ENCODE data around the gene SPTBN5.

DNA sequence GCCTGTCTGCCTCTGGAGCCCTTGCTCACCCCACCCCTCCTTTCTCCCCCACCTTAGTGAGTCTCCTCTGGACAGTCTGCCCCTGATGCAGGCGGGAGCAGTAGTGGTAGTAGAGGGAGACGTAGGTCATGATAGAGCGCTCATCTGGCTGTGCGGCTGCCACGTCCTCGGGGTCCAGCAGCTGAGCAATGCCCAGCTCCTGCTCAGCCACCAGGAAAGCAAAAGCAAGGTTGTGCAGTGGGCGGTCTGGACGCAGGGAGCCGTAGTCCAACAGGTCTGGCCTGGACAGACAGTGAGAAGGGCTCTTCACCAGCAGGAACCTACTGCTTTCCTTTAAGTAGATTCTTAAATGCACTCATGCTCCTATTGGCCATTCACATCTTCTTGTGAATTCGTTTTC, 6.7 kb downstream of the SPTBN5 start:
- TF ChIP-seq, protein P1, sequence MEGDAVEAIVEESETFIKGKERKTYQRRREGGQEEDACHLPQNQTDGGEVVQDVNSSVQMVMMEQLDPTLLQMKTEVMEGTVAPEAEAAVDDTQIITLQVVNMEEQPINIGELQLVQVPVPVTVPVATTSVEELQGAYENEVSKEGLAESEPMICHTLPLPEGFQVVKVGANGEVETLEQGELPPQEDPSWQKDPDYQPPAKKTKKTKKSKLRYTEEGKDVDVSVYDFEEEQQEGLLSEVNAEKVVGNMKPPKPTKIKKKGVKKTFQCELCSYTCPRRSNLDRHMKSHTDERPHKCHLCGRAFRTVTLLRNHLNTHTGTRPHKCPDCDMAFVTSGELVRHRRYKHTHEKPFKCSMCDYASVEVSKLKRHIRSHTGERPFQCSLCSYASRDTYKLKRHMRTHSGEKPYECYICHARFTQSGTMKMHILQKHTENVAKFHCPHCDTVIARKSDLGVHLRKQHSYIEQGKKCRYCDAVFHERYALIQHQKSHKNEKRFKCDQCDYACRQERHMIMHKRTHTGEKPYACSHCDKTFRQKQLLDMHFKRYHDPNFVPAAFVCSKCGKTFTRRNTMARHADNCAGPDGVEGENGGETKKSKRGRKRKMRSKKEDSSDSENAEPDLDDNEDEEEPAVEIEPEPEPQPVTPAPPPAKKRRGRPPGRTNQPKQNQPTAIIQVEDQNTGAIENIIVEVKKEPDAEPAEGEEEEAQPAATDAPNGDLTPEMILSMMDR (IDR thresholded peaks at IDR 0.05; ENCODE audit: low read depth, low read length) = no peak
- no peak for TF ChIP-seq EZH2phosphoT487 (IDR thresholded peaks at IDR 0.05; ENCODE audit: low read depth)
